ENCODE data around the gene CD180.

Gene CD180

GRCh38 chr5:67133776-67134175 is 62.8 kb downstream of the CD180 start:
- DNase-seq (ENCODE audit: low read depth in 2 of 3, low spot score in 1 of 3): no peak

DNA sequence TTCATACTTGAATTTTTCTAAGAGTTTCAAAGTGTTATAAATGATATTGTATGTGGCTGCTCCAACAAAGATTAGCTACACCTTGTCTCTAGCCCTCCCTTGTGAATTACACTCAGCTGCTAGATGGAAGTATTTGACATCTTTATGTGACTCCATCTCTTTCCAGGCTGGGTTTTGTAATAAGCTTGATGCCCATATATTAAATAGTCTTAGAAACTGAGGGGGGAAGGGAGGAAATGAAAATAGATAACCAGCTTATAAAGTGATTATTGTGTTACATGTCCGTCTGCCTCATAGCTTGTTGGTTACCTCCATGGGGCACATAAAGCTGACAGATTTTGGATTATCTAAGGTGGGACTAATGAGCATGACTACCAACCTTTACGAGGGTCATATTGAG is 63.4 kb downstream of the CD180 start:
- no peak for DNase-seq (ENCODE audit: low read depth in 2 of 3, low spot score in 1 of 3)

- no peak for DNase-seq (ENCODE audit: low read depth in 2 of 3, low spot score in 1 of 3)
Measured at GRCh38 chr5:67129768-67130167, 66.8 kb downstream of the CD180 start.
